HCT116 (cell line): ENCODE results near the gene PA2G4.

Experiments used
- CEBPB ChIP-seq: IDR thresholded peaks from 2 replicates; pipeline ENCODE4 v1.6.1; 2012; ENCODE audit warnings: low read depth
- CTCF ChIP-seq, 3 experiments: fragments of 200-600 bp in 1 of 3; sonication (generic) in 1 of 3; IDR thresholded peaks in 2 of 3; conservative IDR thresholded peaks in 1 of 3; 2 replicates each; pipeline ENCODE4 v1.5.1; 2012 to 2017; ENCODE audit warnings: low read depth in 2 of 3, low read length in 2 of 3, antibody characterized with exemption in 1 of 3, borderline replicate concordance in 1 of 3, control low read depth in 1 of 3, mild to moderate bottlenecking in 1 of 3, mixed read lengths in 1 of 3, mixed run types in 1 of 3, moderate library complexity in 1 of 3; ENCODE audit not compliant: insufficient read depth in 1 of 3
- POLR2AphosphoS5 ChIP-seq: IDR thresholded peaks from 2 replicates; pipeline ENCODE4 v1.6.1; 2011; ENCODE audit warnings: mild to moderate bottlenecking, low read depth, low read length, moderate library complexity
- YY1 ChIP-seq: IDR thresholded peaks from 2 replicates; pipeline ENCODE4 v1.6.1; 2011; ENCODE audit warnings: low read length, low read depth, moderate library complexity, mild to moderate bottlenecking; ENCODE audit not compliant: insufficient replicate concordance; ENCODE audit errors: extremely low read depth

GRCh38 chr12:56154246-56154771 is 50.0 kb downstream of the PA2G4 start:
- no peak for TF ChIP-seq POLR2AphosphoS5
- no peak for TF ChIP-seq YY1
- TF ChIP-seq CTCF (IDR thresholded peaks at IDR 0.05 in 2 of 3, conservative IDR thresholded peaks at IDR 0.05 in 1 of 3; ENCODE audit: borderline replicate concordance in 1 of 3, insufficient read depth in 1 of 3, low read depth in 2 of 3, low read length in 2 of 3) = no peak
- TF ChIP-seq CEBPB = no peak
